ENCODE measurements around the gene TMEM238. TPM values are rescaled to one million over a fixed set of nuclear protein-coding genes. Genes with fewer than 3 reads are reported as not detected.

Gene TMEM238
- total RNA-seq: 10 to 100 TPM; 12.5 to 53.4 TPM

- TF ChIP-seq CTCF (IDR thresholded peaks at IDR 0.05): no peak
- peak; percentile 20 to 61 (median 52) for TF ChIP-seq POLR2A (IDR thresholded peaks at IDR 0.05)
- WGBS, 2 donors: 11 to 43% methylated on average over 8 to 55 of the region's 72 CpGs
- H3K4me1 ChIP-seq: peaks cover 54% of the 10 kb centered on the region
- H3K4me3 ChIP-seq: peak within 1 kb of the TSS in 1 of 2 donors; percentile 9
- peak; percentile 39 for ATAC-seq
- H3K27me3 ChIP-seq: no peaks in the 10 kb centered on the region
- peaks cover 0 to 6% of the 10 kb centered on the region in 2 donors for H3K36me3 ChIP-seq (replicated peaks in 1 of 2; ENCODE audit: insufficient read depth in 1 of 2, low read depth in 2 of 2)
- intact Hi-C loops (cut with DNase I): loop anchor here (10.0 kb wide), 1 partner anchor 80 kb away; no protein-coding TSS in a partner anchor
- H3K27ac ChIP-seq: peak within 1 kb of the TSS; percentile 84 to 96 (median 94)
- peak; percentile 69 to 78 (median 74) for DNase-seq
- no peaks in the 10 kb centered on the region for H3K9me3 ChIP-seq
Observed at GRCh38 chr19:55384131-55384919, at the start of gene TMEM238. TMEM238 (minus strand) TSS chr19:55384292; CDS start chr19:55384259, 33 bp downstream.

GRCh38 chr19:55433292-55433691 is 49.2 kb upstream of the TMEM238 start:
- DNase-seq (no peak), ATAC-seq (no peak)
- intact Hi-C loops (cut with DNase I): no loop called here
- no peaks in the 10 kb centered on the region for H3K36me3 ChIP-seq (replicated peaks in 1 of 2; ENCODE audit: insufficient read depth in 1 of 2, low read depth in 2 of 2)
- no peak overlapping the region for H3K27ac ChIP-seq
- H3K9me3 ChIP-seq: no peaks in the 10 kb centered on the region
- H3K27me3 ChIP-seq: peaks cover 0 to 14% of the 10 kb centered on the region in 2 donors
- H3K4me3 ChIP-seq: no peak overlapping the region
- 5% methylated on average over 13 of the region's 48 CpGs; no CpG with 5 or more reads in 1 of the 2 donors for WGBS, 2 donors
- TF ChIP-seq POLR2A (IDR thresholded peaks at IDR 0.05) (no peak), CTCF (IDR thresholded peaks at IDR 0.05) (no peak)
- H3K4me1 ChIP-seq: no peaks in the 10 kb centered on the region

GRCh38 chr19:55432241-55432959 is 48.3 kb upstream of the TMEM238 start:
- TF ChIP-seq POLR2A (IDR thresholded peaks at IDR 0.05) (no peak), CTCF (IDR thresholded peaks at IDR 0.05) (no peak)
- H3K36me3 ChIP-seq (replicated peaks in 1 of 2; ENCODE audit: insufficient read depth in 1 of 2, low read depth in 2 of 2): no peaks in the 10 kb centered on the region
- H3K9me3 ChIP-seq: no peaks in the 10 kb centered on the region
- no peak overlapping the region for H3K4me3 ChIP-seq
- intact Hi-C loops (cut with DNase I): no loop called here
- no peaks in the 10 kb centered on the region for H3K4me1 ChIP-seq
- no peak for ATAC-seq
- DNase-seq: no peak
- H3K27me3 ChIP-seq: peaks cover 0 to 10% of the 10 kb centered on the region in 2 donors
- 77 to 78% methylated on average over 10 to 14 of the region's 14 CpGs for WGBS, 2 donors
- no peak overlapping the region for H3K27ac ChIP-seq

GRCh38 chr19:55431183-55431582 is 47.1 kb upstream of the TMEM238 start:
- Histone ChIP-seq H3K4me3 (no peak overlapping the region), H3K4me1 (no peaks in the 10 kb centered on the region), H3K36me3 (replicated peaks in 1 of 2; ENCODE audit: insufficient read depth in 1 of 2, low read depth in 2 of 2) (no peaks in the 10 kb centered on the region), H3K9me3 (no peaks in the 10 kb centered on the region), H3K27me3 (peaks cover 0 to 10% of the 10 kb centered on the region in 2 donors), H3K27ac (no peak overlapping the region)
- DNase-seq: no peak
- intact Hi-C loops (cut with DNase I): no loop called here
- no peak for ATAC-seq
- WGBS, 2 donors: 93 to 100% methylated on average over 1 of the region's 1 CpG
- TF ChIP-seq POLR2A (IDR thresholded peaks at IDR 0.05) (no peak), CTCF (IDR thresholded peaks at IDR 0.05) (no peak)
